HG03060 (cell line): ENCODE results near the gene HOXA13.

Experiments used
- ATAC-seq: cut with Tn5 transposase; IDR thresholded peaks from one replicate; pipeline ENCODE4 v1.9.1; 2021; ENCODE audit warnings: low read depth, moderate number of reproducible peaks; ENCODE audit not compliant: unreplicated experiment

HOXA13 gene

GRCh38 chr7:27161214-27161720 is 38.6 kb downstream of the HOXA13 start:
- no peak for ATAC-seq

- ATAC-seq: no peak
Observed at GRCh38 chr7:27160546-27161213, 39.2 kb downstream of the HOXA13 start.

GRCh38 chr7:27160145-27160545 is 39.7 kb downstream of the HOXA13 start:
- ATAC-seq: no peak

GRCh38 chr7:27159266-27160144 is 40.4 kb downstream of the HOXA13 start:
- no peak for ATAC-seq

GRCh38 chr7:27158436-27159265 is 41.2 kb downstream of the HOXA13 start:
- no peak for ATAC-seq

- no peak for ATAC-seq
Observed at GRCh38 chr7:27157702-27158431, 42.0 kb downstream of the HOXA13 start.

- no peak for ATAC-seq
Observed at GRCh38 chr7:27156916-27157701, 42.8 kb downstream of the HOXA13 start.

GRCh38 chr7:27156508-27156898 is 43.4 kb downstream of the HOXA13 start, which contains the start of gene HOXA7:
Gene HOXA7, minus strand, starts transcription at chr7:27156675. Its CDS starts 130 bp downstream, at chr7:27156545.
- ATAC-seq: no peak

GRCh38 chr7:27155816-27156507 is 43.9 kb downstream of the HOXA13 start:
- no peak for ATAC-seq

- no peak for ATAC-seq
Observed at GRCh38 chr7:27154901-27155815, 44.7 kb downstream of the HOXA13 start.

- ATAC-seq: no peak
Observed at GRCh38 chr7:27154369-27154768, 45.5 kb downstream of the HOXA13 start.

- ATAC-seq: no peak
Observed at GRCh38 chr7:27153526-27153925, 46.4 kb downstream of the HOXA13 start.

GRCh38 chr7:27152816-27153442 is 47.0 kb downstream of the HOXA13 start:
- ATAC-seq: no peak

GRCh38 chr7:27151931-27152815 is 47.7 kb downstream of the HOXA13 start, which contains the start of gene HOXA3:
Gene HOXA3, minus strand, starts transcription at chr7:27152583. Its CDS starts 41,943 bp downstream, at chr7:27110640.
- no peak for ATAC-seq

GRCh38 chr7:27151341-27151930 is 48.5 kb downstream of the HOXA13 start:
- no peak for ATAC-seq
